NOMO-1 (cell line): ENCODE measurements around the gene SLC17A9.

Experiments used
- DNase-seq, 2 experiments: peaks; one replicate each; lab custom pipeline; 2025; ENCODE audit not compliant: unreplicated experiment in 2 of 2; lab: John Stamatoyannopoulos, UW

SLC17A9 gene, protein sequence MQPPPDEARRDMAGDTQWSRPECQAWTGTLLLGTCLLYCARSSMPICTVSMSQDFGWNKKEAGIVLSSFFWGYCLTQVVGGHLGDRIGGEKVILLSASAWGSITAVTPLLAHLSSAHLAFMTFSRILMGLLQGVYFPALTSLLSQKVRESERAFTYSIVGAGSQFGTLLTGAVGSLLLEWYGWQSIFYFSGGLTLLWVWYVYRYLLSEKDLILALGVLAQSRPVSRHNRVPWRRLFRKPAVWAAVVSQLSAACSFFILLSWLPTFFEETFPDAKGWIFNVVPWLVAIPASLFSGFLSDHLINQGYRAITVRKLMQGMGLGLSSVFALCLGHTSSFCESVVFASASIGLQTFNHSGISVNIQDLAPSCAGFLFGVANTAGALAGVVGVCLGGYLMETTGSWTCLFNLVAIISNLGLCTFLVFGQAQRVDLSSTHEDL

DNA sequence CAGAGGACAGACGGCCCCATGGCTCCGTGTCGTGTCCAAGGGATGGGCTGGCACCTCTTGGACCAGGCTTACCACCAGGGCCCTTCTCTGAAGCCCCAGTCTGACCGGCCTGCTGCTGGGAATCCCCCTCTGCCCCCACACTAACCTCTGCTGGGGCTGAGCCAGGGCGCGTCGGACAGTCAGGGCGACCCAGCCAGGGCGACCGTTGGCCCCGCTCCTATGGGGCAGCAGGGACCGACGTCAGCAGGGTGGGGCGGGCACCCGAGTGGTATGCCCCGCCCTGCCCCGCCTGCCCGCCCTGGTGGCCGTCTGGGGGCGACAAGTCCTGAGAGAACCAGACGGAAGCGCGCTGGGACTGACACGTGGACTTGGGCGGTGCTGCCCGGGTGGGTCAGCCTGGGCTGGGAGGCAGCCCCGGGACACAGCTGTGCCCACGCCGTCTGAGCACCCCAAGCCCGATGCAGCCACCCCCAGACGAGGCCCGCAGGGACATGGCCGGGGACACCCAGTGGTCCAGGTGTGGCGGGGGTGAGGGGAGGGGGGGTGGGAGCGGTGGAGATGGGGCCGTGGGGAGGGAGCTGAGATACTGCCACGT, at the start of gene SLC17A9:
TSS of gene SLC17A9 (plus strand) at position 337 of the 595 bp plus-strand sequence. CDS start at position 459, 122 bp downstream.
- peak; percentile 80 to 89 for DNase-seq

DNA sequence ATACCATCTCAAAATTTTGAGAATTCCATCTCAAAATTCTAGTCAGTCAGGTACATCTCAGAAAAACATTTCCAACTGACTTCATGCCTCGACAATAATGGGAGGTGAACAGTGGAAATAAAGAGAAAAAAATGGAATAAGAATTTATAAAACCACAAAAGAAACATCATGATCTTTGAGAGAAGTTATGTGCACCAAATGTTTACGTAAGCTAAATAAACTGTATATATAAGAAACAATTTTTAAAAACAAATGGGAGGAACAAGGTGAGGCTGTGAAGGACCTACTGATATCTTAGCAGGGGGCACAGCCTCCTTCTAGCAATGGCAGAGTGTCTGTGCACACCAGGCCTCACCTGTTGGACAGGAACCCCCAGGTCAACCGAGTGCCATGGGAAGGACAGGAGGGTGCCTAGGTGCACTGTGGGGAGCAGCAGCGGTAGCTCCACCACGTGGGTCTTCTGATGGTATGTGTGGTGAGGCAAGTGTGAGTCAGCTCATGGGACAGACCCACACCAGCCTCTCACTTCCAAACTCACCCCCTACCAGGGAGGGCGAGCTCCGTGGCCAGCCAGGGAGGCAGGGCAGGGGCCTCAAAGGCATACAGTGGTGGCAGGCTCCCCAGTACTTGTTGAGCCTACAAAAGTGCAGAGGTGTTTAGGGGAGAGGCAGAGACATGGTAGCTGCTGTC, 49.4 kb upstream of the SLC17A9 start:
- DNase-seq, result no peak

DNA sequence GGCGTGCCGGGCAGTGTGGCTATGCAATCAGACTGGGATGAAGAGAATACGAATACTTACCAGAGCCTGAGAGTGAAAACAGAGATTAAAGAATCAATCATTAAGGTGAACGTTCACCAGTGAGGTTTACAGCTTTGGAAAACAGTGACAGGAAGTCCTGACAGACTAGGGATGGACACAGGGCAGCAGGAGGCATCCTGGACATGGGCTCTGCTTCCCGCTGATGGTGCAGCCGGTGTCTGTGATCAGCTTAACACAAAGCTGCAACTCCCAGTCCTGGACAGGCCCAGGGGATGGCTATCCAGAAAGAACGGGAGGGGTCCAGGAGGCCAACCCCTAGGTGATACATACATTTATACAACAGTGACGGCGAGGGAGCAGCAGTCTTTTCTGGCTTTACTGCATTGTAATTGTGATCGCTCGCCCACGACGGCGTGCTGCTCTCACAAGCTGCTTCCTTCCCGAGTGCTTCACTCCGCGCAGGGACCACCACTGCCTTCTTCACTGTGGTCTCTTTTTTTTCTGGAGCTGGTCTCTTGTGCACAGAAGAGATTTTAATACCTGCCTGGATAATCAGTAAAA, 46.9 kb upstream of the SLC17A9 start:
- DNase-seq, result no peak

DNA sequence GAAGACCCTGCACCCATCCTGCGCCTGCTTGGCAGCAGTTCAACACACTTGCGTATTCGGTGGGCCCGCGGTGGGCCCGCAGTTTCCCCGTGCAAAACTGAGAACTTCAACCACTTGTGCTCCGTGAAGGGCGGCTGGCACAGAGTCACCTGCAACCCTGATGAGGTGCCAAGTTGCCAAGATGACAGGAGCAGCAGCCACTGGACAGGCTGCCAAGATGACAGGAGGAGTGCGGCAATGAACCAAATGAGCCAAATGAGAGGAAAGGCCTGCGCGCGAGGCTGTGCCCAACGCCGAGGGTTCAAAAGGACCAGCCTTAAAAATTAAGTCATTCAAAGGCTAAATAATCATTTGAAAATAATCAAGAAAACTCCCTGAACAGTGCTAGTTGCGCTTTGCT, 46.3 kb upstream of the SLC17A9 start:
- DNase-seq, result no peak

DNA sequence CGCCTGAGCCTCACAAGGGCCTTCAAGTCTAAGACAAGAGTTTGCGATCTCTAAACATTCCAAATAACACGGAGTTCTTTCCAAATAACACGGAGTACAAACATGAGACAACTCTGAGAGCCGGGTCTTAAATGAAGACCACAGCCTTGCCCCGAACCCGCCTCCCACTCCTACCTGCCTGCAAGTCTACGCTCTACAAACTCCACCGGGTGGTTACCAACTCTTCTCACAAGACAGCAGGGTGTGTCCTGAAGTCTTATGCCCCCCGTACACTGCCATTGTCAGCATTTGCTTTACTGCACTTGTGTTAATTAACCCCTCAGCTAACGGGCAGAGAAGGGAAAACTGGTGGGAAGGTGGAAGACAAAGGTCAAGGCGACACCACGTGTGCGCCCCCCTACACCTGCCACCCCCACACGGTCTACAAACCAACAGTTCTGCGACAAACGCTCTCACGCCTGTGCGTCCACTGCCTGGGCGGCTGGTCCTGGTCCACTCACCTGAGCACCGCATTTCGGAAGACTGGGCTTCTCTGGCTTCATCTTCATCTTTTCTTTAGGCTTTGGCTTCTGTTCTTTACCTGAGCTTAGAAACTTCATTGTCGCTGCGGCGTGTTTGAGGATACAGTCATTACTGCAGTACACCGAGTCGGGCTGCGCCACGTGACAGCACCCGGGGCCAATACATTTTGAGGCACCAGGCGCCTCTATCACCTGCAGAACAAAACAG, 45.7 kb upstream of the SLC17A9 start:
- DNase-seq, result no peak

DNA sequence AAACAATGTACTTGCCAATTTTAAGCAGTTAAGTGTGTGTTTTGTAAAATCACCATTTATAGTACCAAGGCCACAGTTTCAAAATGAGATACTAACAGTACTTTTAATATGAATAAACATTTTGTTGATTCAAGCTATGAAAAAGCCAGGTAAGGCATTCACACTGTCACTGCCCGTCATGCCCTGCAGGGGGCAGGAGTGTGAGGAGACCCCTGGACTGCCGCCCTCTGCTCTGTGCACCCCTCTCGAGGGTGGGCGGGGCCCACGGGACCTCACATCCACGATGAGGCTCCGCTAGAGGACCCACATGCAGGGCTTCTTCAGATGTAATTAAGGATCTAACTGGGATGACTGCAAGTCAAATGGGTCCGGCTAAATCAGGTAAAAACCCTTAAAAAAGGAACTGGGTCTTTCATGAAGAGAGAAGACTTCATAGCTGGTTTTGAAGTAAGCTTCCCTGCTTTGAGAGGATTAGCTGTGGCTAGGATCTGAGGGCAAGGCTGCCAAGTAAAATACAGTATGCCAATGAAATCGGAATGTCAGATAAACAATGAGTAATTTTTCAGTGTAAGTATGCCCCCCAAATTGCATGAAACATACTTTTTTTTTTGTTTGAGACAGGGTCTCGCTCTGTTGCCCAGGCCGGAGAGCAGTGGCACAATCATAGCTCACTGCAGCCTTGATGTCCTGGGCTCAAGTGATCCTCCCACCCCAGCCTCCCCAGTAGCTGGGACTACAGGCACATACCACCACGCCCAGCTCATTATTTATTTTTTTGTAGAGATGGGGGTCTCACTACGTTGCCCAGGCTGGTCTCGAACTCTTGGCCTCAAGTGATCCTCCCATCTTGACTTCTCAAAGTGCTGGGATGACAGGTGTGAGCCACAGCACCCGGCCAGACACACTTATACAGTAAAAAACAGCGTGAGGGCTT, 44.9 kb upstream of the SLC17A9 start:
- no peak for DNase-seq

DNA sequence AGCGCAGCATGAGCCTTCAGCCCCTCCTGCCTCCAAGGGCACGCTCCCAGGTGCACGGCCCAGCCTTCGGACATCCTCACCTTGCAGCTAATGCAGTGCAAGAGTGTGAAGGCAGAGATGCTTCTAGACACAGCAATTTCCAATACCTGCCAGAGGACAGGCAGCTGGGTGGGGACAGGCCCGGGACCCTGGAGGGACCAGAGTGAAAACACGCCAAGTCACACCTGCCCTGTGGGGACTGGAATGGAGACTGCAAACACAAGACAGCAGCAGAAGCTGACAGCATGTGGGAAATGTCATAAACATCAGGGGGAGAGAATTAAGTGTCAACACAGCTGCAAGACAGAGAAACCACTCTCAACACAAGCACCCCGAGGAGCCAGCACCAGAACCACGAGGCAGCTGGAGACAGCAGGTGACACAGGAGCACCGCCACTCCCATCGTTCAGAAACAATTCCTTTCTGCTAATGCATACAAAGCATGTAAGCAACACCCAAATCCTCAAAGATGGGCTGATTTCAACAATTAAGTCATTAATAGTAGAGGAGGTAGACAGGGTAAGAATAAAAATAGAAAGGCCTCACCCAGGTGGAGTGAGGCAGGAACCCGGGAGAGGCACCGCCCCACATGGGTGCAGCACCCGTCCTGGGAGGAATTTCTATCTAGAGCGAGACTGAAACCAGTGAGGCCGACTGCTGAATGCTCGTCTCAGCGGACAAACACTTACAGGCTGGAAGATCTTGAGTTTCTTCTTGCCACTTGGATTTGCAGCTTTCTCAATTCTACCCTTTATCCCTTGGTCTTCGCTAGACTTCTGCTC, 43.3 kb upstream of the SLC17A9 start:
- DNase-seq, result no peak

DNA sequence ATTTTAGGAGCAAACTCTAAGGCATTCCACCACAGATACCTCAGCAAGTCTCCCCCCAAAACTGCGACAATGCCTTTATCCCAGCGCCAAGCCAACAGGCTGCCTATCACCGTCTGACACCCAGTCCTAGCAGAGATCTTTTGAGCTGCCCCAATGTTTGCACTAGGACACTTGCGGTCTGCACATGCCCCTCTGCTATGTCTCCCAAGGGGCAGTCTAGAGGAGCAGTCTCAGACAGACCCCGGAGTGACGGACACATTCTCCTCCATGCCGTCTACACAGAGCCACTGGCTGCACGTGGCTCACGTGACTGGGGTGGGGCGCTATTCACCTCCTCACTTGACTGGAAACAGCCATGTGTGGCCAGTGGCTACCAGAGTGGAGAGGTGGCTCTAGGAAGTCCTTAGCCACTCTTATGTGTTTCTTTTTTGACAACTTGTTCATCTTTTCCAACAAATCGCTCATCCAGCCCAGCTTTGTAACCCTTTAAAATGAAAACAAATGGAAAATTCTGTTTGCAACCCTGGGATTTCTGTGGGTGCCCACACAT, 42.2 kb upstream of the SLC17A9 start:
- DNase-seq, result no peak

DNA sequence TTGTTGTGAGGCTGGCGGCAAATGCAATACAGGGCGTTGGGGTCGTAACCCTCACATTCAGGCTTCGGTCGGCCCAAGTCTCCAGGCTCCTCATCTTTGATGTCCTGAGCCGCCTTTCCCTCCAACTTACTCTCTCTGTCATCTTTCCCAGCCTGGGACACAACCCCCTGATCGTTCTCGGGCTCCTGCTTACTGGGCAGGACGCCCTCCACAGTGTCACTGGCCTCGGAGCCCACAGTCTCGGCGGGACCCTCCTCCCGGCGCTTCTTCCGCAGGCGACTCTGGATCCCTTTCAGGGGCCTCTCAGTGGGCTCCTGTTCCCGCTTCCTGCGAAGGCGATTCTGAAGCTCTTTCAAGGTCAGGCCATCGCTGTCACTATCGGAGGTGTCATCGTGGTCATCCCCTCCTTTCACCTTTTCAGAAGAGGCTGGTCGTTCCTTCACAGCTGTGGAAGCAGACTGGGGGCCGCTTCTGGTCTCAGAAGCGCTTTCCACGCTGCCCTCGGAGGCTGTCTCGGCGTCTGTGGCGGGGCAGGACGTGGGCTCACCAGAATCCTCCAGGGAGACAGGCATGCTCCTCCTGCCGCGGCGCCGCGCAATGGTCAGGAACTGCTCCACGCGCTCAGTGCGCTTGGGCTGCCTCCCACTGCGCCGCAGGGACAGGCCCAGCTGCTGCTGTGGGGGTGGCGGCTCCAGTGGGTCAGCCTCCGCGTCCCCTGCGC, 41.6 kb upstream of the SLC17A9 start:
- no peak for DNase-seq

DNA sequence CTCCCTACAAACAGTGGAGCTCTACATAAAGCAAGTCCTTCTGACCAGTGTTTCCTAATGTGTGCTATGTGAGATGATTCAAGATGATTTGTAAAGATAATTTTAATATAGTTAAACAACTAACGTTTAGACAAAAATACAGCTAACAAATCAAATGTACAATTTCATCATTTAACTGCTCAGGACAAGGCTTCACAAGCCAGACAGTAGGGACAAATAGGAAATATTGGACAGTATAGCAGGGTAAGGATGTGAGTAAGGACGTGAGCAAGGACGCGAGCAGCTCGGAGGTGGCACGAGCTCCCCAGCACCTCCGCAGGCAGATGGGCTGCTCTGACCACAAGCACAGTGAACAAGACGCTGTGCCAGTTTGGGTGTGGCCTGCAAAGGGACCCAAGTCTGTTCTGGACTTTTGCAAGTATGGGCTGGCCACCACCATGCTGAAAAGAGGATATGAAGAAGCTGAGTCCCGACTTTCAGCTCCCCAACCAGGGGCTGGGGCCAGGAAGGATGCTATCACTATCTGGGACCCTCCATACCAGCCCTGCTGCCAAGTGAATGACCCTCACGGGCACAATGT, 40.7 kb upstream of the SLC17A9 start:
- no peak for DNase-seq

DNA sequence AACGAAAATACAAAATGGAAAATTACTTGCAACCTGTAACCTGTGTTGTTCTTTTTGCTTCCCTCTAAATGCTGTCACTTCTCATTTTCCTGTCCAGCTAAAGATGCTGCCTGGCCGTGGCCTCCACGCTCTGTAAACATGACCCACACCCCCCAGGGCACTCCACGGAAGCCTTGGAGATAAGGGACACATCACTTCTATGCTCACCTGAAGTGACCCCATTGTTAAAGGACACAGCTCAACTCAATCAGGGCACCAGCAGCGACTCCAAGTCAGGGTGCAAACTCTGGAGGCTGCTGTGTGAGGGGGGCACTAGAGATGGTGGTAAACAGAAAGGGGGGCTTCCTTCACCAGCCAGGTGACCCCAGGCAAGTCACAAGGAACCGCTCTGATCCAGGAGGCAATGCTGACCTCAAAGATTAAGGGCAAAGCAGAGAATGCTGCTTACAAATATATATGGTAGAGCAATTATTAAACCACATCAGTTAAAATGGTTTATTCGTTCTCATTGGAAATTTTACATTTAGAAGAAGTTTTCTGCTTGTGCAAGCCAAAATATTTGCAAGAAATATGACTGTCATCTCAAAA, 39.4 kb upstream of the SLC17A9 start:
- DNase-seq, result no peak

DNA sequence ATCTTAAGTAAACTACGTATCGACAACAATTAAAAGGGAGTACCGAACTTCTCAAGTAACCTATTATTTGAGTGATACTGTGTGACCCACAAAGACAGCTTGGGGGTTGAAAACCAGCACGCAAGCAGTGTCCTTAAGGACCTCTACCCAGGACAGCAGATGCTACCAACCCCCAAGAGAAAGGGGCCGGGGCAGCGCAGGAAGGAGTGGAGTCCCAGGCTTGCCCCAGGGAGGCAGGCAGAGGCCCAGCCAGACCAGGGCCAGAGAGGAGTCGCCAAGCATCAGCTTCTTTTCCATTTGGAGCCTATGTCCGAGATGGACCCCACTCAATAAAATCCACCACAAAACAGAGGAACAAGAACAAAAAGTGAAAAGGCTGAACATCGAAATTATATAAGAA, 38.1 kb upstream of the SLC17A9 start:
- no peak for DNase-seq

DNA sequence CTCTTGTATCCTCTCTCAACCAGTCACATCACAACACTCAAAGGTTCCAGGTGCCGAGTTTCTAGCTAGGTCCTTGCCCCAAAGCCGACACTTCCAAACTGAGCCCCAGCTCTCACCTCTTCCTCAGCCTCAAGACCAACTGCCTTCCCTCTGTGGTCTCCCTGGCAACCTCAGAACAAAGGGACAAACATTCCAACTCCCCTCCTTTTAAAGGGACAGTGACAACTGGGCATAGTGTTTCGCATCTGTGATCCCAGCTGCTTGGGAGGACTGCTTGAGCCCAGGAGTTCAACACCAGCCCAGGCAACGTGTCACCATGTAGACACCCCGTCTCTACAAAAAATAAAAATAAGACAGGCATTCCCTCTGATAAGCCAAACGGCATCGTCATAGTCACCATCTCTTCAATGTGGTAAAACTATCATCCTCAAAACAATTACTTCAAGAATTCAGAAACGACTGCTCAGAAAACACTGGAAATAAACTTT, 37.5 kb upstream of the SLC17A9 start:
- no peak for DNase-seq

DNA sequence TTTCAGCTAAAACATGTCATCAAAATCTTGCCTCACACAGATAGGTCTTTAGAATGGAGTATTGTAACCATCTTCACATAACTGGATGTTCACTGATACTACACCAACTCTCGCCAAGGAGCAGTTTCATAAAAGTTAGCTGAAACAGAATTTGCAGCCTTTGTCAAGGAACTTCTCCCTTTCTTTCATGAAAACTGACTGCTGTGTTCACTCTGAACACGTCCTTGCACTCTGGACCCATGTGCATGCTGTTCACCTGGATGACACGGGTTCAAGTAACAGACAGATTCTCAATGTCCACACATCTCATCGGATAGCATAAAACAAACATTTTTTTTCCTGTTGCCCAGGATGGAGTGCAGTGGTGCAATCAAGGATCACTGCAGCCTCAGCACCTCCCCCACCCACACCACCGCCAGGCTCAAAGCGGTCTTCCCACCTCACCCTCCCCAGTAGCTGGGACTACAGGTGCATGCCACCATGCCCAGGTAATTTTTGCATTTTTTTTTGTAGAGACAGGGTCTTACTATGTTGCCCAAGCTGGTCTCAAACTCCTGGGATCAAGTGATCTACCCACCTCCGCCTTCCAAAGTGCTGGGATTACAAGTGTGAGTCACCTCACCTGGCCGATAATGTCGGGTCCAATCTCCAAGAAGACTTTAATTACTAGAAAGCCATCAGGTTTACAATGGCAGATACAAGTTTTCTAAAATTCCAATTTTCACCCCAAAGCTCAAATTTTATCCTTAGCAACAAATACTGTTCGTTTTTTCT, 35.6 kb upstream of the SLC17A9 start:
- no peak for DNase-seq

DNA sequence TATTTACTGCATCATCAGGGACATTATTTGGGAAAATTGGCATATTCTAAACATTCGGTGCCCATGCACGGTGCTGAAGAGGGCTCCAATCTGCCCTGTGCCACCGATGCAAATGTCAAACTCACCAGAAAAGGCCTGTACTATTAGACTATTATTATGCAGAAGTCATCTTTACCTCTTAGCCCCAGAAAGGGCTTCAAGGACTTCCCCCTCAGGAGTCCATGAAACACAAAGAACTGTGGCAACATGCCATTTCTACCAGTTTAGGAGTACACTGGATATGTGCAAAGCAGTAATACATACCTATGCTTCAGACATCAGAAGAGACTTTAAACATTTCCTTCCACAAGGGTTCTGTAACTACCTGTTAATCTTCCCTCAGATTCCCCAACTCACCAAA, 34.8 kb upstream of the SLC17A9 start:
- DNase-seq, result no peak

DNA sequence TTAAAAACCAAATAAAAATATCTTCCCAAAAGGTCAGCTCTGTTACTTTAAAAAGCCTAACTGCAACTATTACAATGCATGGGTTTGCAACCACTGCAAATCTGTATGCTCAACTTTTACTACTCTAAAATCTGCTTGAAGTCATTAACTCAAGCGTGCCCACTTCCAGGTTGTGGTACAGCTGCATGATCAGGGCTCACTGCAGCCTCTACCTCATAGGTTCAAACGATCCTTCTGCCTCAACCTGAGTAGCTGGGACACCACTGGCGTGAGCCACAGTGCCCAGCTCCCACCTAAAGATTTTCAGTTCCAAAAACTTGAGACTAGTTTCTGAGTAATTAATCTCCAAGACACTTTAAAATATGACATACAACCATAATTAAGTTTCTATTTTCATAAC, 34.4 kb upstream of the SLC17A9 start:
- DNase-seq, result no peak
